ENCODE results near the gene PM20D2.
A peak's percentile ranks its signal among the peaks of the same experiment; 100 is the strongest.

PM20D2 gene

DNA sequence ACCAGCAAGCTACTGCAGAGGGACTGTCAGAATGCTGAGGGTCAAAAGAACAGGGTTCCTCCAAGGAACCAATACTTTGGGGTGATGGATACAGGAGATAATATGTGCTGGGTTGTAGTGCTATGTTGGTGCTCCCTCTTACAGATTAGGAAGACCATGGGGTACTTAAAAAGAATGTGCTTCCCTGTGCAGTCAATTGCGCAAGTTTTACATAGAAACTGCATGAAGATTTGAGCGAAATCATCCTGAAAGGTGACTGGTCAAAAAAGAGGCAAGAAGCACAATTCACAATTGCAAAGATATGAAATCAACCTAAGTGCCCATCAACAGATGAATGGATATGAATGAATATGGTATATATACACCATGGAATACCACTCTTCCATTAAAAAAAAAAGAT is 37.4 kb downstream of the PM20D2 start:
- no peak overlapping the region for H3K4me3 ChIP-seq
- no peak for DNase-seq (ENCODE audit: low read depth, low spot score)
- TF ChIP-seq EZH2 (IDR thresholded peaks at IDR 0.05) (no peak), FOXP2 (optimal IDR thresholded peaks at IDR 0.05; ENCODE audit: control extremely low read depth, extremely low read length, insufficient read depth) (no peak), POLR2AphosphoS5 (IDR thresholded peaks at IDR 0.05; ENCODE audit: borderline replicate concordance, low read depth, low read length) (no peak)
- no peak overlapping the region for H3K9ac ChIP-seq (ENCODE audit: insufficient read length)
- no peaks in the 10 kb centered on the region for H3K36me3 ChIP-seq (ENCODE audit: insufficient read depth, low read length)
- H3K27ac ChIP-seq: no peak overlapping the region
- no peaks in the 10 kb centered on the region for H3K9me3 ChIP-seq (ENCODE audit: low read depth, low read length)

- Histone ChIP-seq H3K9ac (ENCODE audit: insufficient read length) (no peak overlapping the region), H3K4me3 (no peak overlapping the region), H3K9me3 (ENCODE audit: low read depth, low read length) (no peaks in the 10 kb centered on the region), H3K36me3 (ENCODE audit: insufficient read depth, low read length) (no peaks in the 10 kb centered on the region), H3K27ac (no peak overlapping the region)
- DNase-seq (ENCODE audit: low read depth, low spot score): no peak
- TF ChIP-seq FOXP2 (optimal IDR thresholded peaks at IDR 0.05; ENCODE audit: control extremely low read depth, extremely low read length, insufficient read depth): no peak
- no peak for TF ChIP-seq POLR2AphosphoS5 (IDR thresholded peaks at IDR 0.05; ENCODE audit: borderline replicate concordance, low read depth, low read length)
- TF ChIP-seq EZH2 (IDR thresholded peaks at IDR 0.05): no peak
Measured at GRCh38 chr6:89184344-89184743, 38.5 kb downstream of the PM20D2 start.

- Histone ChIP-seq H3K4me3 (no peak overlapping the region), H3K27ac (no peak overlapping the region)
- no peak for DNase-seq (ENCODE audit: low read depth, low spot score)
Measured at GRCh38 chr6:89186762-89187161, 40.9 kb downstream of the PM20D2 start.

DNA sequence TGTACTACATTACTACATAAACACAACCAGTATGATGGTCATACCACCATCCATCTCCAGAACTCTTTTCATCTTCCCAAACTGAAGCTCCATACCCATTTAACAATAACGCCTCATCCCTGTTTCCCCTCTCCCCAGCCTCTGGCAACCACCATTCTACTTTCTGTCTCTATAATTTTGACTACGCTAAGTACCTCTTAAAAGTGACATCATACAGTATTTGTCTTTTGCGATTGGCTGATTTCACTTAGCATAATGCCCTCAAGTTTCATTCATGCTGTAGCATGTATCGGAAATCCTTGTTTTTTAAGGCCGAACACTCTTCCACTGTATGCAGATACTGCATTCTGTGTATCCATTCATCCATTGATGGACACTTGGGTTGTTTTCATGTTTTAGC is 41.6 kb downstream of the PM20D2 start:
- H3K4me3 ChIP-seq: no peak overlapping the region
- no peak for TF ChIP-seq FOXP2 (optimal IDR thresholded peaks at IDR 0.05; ENCODE audit: control extremely low read depth, extremely low read length, insufficient read depth)
- no peak for TF ChIP-seq EZH2 (IDR thresholded peaks at IDR 0.05)
- TF ChIP-seq POLR2AphosphoS5 (IDR thresholded peaks at IDR 0.05; ENCODE audit: borderline replicate concordance, low read depth, low read length): no peak
- H3K27ac ChIP-seq: no peak overlapping the region
- no peaks in the 10 kb centered on the region for H3K9me3 ChIP-seq (ENCODE audit: low read depth, low read length)
- H3K36me3 ChIP-seq (ENCODE audit: insufficient read depth, low read length): no peaks in the 10 kb centered on the region
- H3K9ac ChIP-seq (ENCODE audit: insufficient read length): no peak overlapping the region
- no peak for DNase-seq (ENCODE audit: low read depth, low spot score)

More at GRCh38 chr6:89186762-89187161, 40.9 kb downstream of the PM20D2 start:
- Histone ChIP-seq H3K9me3 (ENCODE audit: low read depth, low read length) (no peaks in the 10 kb centered on the region), H3K36me3 (ENCODE audit: insufficient read depth, low read length) (no peaks in the 10 kb centered on the region), H3K9ac (ENCODE audit: insufficient read length) (no peak overlapping the region)
- TF ChIP-seq EZH2 (IDR thresholded peaks at IDR 0.05) (no peak), POLR2AphosphoS5 (IDR thresholded peaks at IDR 0.05; ENCODE audit: borderline replicate concordance, low read depth, low read length) (no peak), FOXP2 (optimal IDR thresholded peaks at IDR 0.05; ENCODE audit: control extremely low read depth, extremely low read length, insufficient read depth) (no peak)

GRCh38 chr6:89190741-89191140 is 44.9 kb downstream of the PM20D2 start:
- no peak overlapping the region for H3K9ac ChIP-seq (ENCODE audit: insufficient read length)
- H3K27ac ChIP-seq: no peak overlapping the region
- no peak for TF ChIP-seq EZH2 (IDR thresholded peaks at IDR 0.05)
- no peak for TF ChIP-seq FOXP2 (optimal IDR thresholded peaks at IDR 0.05; ENCODE audit: control extremely low read depth, extremely low read length, insufficient read depth)
- no peak for TF ChIP-seq POLR2AphosphoS5 (IDR thresholded peaks at IDR 0.05; ENCODE audit: borderline replicate concordance, low read depth, low read length)
- H3K36me3 ChIP-seq (ENCODE audit: insufficient read depth, low read length): no peaks in the 10 kb centered on the region
- no peak for DNase-seq (ENCODE audit: low read depth, low spot score)
- H3K9me3 ChIP-seq (ENCODE audit: low read depth, low read length): no peaks in the 10 kb centered on the region
- H3K4me3 ChIP-seq: no peak overlapping the region

- no peak for DNase-seq (ENCODE audit: low read depth, low spot score)
- no peak for TF ChIP-seq POLR2AphosphoS5 (IDR thresholded peaks at IDR 0.05; ENCODE audit: borderline replicate concordance, low read depth, low read length)
- TF ChIP-seq FOXP2 (optimal IDR thresholded peaks at IDR 0.05; ENCODE audit: control extremely low read depth, extremely low read length, insufficient read depth): no peak
- no peak for TF ChIP-seq EZH2 (IDR thresholded peaks at IDR 0.05)
- Histone ChIP-seq H3K27ac (no peak overlapping the region), H3K9ac (ENCODE audit: insufficient read length) (no peak overlapping the region), H3K36me3 (ENCODE audit: insufficient read depth, low read length) (no peaks in the 10 kb centered on the region), H3K9me3 (ENCODE audit: low read depth, low read length) (no peaks in the 10 kb centered on the region), H3K4me3 (no peak overlapping the region)
Measured at GRCh38 chr6:89194559-89194958, 48.7 kb downstream of the PM20D2 start.

DNA sequence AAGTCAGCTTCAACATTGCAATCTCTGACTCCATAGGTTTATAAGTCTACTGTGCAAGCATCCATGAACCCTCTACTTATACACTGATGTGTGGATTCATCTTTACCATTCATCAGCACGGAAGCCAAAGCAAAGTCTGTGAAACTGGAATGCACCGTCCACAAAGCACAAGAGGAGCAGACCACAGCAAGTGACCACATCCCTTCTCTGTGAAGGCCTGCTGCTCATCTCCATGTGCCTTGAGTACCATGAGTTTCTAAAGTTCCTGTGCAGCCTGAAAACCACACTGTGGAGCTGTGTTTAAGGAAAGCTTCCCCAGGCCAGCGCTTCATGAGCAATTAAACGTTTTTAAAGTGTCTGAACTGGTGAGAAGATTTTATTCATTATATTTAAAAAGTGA is 51.3 kb downstream of the PM20D2 start:
- Histone ChIP-seq H3K36me3 (ENCODE audit: insufficient read depth, low read length) (no peaks in the 10 kb centered on the region), H3K9ac (ENCODE audit: insufficient read length) (no peak overlapping the region), H3K9me3 (ENCODE audit: low read depth, low read length) (no peaks in the 10 kb centered on the region), H3K4me3 (no peak overlapping the region), H3K27ac (no peak overlapping the region)
- no peak for DNase-seq (ENCODE audit: low read depth, low spot score)
- TF ChIP-seq FOXP2 (optimal IDR thresholded peaks at IDR 0.05; ENCODE audit: control extremely low read depth, extremely low read length, insufficient read depth) (no peak), POLR2AphosphoS5 (IDR thresholded peaks at IDR 0.05; ENCODE audit: borderline replicate concordance, low read depth, low read length) (no peak), EZH2 (IDR thresholded peaks at IDR 0.05) (no peak)

GRCh38 chr6:89198235-89198634 is 52.4 kb downstream of the PM20D2 start:
- Histone ChIP-seq H3K36me3 (ENCODE audit: insufficient read depth, low read length) (no peaks in the 10 kb centered on the region), H3K9me3 (ENCODE audit: low read depth, low read length) (no peaks in the 10 kb centered on the region), H3K27ac (no peak overlapping the region), H3K9ac (ENCODE audit: insufficient read length) (no peak overlapping the region), H3K4me3 (peak overlapping the region; percentile 36)
- TF ChIP-seq POLR2AphosphoS5 (IDR thresholded peaks at IDR 0.05; ENCODE audit: borderline replicate concordance, low read depth, low read length) (no peak), EZH2 (IDR thresholded peaks at IDR 0.05) (no peak), FOXP2 (optimal IDR thresholded peaks at IDR 0.05; ENCODE audit: control extremely low read depth, extremely low read length, insufficient read depth) (no peak)
- DNase-seq (ENCODE audit: low read depth, low spot score): no peak

DNA sequence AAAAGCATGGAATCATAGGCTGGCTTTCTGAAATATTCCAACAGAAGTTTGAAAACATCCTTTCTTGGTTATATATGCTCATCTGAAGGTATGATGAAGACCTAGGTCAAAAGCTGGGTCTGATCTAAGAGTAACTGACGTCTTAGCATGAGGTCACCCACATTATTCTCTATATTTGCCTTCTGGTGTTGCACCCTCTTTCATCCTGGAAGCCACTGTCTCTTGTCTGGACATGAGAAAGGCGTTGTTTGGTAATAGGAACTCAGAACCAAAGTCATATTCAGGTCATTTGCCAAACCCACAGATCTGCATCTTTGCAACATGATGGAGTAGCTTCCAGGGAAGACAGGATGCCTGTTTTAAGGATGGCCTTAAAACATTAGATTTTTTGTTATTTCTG is 53.7 kb downstream of the PM20D2 start:
- Histone ChIP-seq H3K9me3 (ENCODE audit: low read depth, low read length) (no peaks in the 10 kb centered on the region), H3K36me3 (ENCODE audit: insufficient read depth, low read length) (no peaks in the 10 kb centered on the region), H3K9ac (ENCODE audit: insufficient read length) (no peak overlapping the region), H3K4me3 (no peak overlapping the region), H3K27ac (no peak overlapping the region)
- TF ChIP-seq FOXP2 (optimal IDR thresholded peaks at IDR 0.05; ENCODE audit: control extremely low read depth, extremely low read length, insufficient read depth) (no peak), EZH2 (IDR thresholded peaks at IDR 0.05) (no peak), POLR2AphosphoS5 (IDR thresholded peaks at IDR 0.05; ENCODE audit: borderline replicate concordance, low read depth, low read length) (no peak)
- no peak for DNase-seq (ENCODE audit: low read depth, low spot score)

Measured in SK-N-MC (cell line).